GM12878 (cell line): ENCODE data around the gene ETV6. TPM values are rescaled to one million over a fixed set of nuclear protein-coding genes. Genes with fewer than 3 reads are reported as not detected.
A peak's percentile ranks its signal among the peaks of the same experiment; 100 is the strongest.

ENCODE experiments used
- BMI1 ChIP-seq: fragments of 450-650 bp; IDR thresholded peaks from 2 replicates; pipeline ENCODE4 v1.6.1; 2016; ENCODE audit warnings: mild to moderate bottlenecking, moderate library complexity, borderline replicate concordance
- CBFB ChIP-seq: IDR thresholded peaks from 2 replicates; pipeline ENCODE4 v1.6.1; 2016; ENCODE audit warnings: antibody characterized with exemption, low read depth
- EP300 ChIP-seq, 2 experiments: fragments of 150-350 bp in 1 of 2; IDR thresholded peaks; 2 replicates each; pipeline ENCODE4 v1.6.1; 2011 to 2012; ENCODE audit warnings: low read depth in 2 of 2, low read length in 2 of 2, borderline replicate concordance in 1 of 2, improper control_type of control experiment in 1 of 2, inconsistent platforms in 1 of 2; ENCODE audit not compliant: control insufficient read depth in 1 of 2
- ETV6 ChIP-seq, 2 experiments: fragments of 450-650 bp in 1 of 2; IDR thresholded peaks in 1 of 2; conservative IDR thresholded peaks in 1 of 2; 2 replicates each; pipeline ENCODE4 v1.6.1; 2014; ENCODE audit warnings: antibody characterized with exemption in 1 of 2, borderline replicate concordance in 1 of 2, low read depth in 1 of 2, mild to moderate bottlenecking in 1 of 2, moderate library complexity in 1 of 2
- FOXK2 ChIP-seq: fragments of 450-650 bp; IDR thresholded peaks from 2 replicates; pipeline ENCODE4 v1.6.1; 2017; ENCODE audit warnings: mild to moderate bottlenecking, moderate library complexity
- HSF1 ChIP-seq: fragments of 150-350 bp; IDR thresholded peaks from 2 replicates; pipeline ENCODE4 v1.6.1; 2014; ENCODE audit warnings: mild to moderate bottlenecking, low read depth, low read length
- JUNB ChIP-seq: IDR thresholded peaks from 2 replicates; pipeline ENCODE4 v1.6.1; 2016; ENCODE audit warnings: antibody characterized with exemption, mild to moderate bottlenecking
- MAX ChIP-seq: IDR thresholded peaks from 2 replicates; pipeline ENCODE4 v1.6.1; 2012; ENCODE audit warnings: low read depth, low read length, improper control_type of control experiment
- MTA2 ChIP-seq: fragments of 450-650 bp; IDR thresholded peaks from 2 replicates; pipeline ENCODE4 v1.6.1; 2016; ENCODE audit warnings: low read depth, mild to moderate bottlenecking, moderate library complexity
- MYC ChIP-seq: IDR thresholded peaks from 2 replicates; pipeline ENCODE4 v1.6.1; 2011; ENCODE audit warnings: mild to moderate bottlenecking, low read length, moderate library complexity, inconsistent platforms; ENCODE audit not compliant: insufficient read depth, insufficient replicate concordance, insufficient read length, severe bottlenecking
- NFIC ChIP-seq: IDR thresholded peaks from 2 replicates; pipeline ENCODE4 v1.6.1; 2012; ENCODE audit warnings: low read depth, mild to moderate bottlenecking, inconsistent platforms, low read length, moderate library complexity
- RB1 ChIP-seq: fragments of 450-650 bp; formaldehyde crosslinking; IDR thresholded peaks from 2 replicates; pipeline ENCODE4 v1.6.1; 2017; ENCODE audit warnings: mild to moderate bottlenecking, borderline replicate concordance
- TAF1 ChIP-seq: IDR thresholded peaks from 2 replicates; pipeline ENCODE4 v1.6.1; 2011; ENCODE audit warnings: mild to moderate bottlenecking, low read depth, low read length, borderline replicate concordance
- ZBED1 ChIP-seq: IDR thresholded peaks from 2 replicates; pipeline ENCODE4 v1.6.1; 2016; ENCODE audit warnings: borderline replicate concordance
- ZNF24 ChIP-seq: fragments of 450-650 bp; IDR thresholded peaks from 2 replicates; pipeline ENCODE4 v1.6.1; 2017; ENCODE audit warnings: antibody characterized with exemption, mild to moderate bottlenecking
- ZNF384 ChIP-seq: IDR thresholded peaks from 2 replicates; pipeline ENCODE4 v1.6.1; 2012; ENCODE audit warnings: low read depth, mild to moderate bottlenecking, low read length, improper control_type of control experiment, borderline replicate concordance
- polyA plus RNA-seq, 11 experiments: library from polyadenylated mRNA; depleted of rRNA in 4 of 11; unstranded in 6 of 11; stranded (reverse) in 5 of 11; fragments of >200 nt; fragmentation: Nextera tagmentation in 4 of 11; fragmentation: Illumina TruSeq in 1 of 11; extraction: Ambion mirVana in 4 of 11; extraction: Trizol in 1 of 11; gene quantifications; 1 replicate in 1 of 11; 2 replicates in 10 of 11; pipeline versions ENCODE4 v1.2.1 to v1.2.3, GENCODE V29; 2011 to 2016; ENCODE audit warnings: inconsistent platforms in 2 of 11, missing spikeins in 2 of 11, low read depth in 1 of 11
- total RNA-seq, 4 experiments: library from RNA; depleted of rRNA in 3 of 4; stranded (reverse); fragments of >200 nt in 3 of 4; fragmentation: Illumina TruSeq in 1 of 4; extraction: Trizol in 1 of 4; gene quantifications; 2 replicates each; pipeline versions ENCODE4 v1.2.1 to v1.2.3, GENCODE V29; 2013 to 2021
- TF ChIP-seq, protein P1 (sequence below): fragments of 450-650 bp; IDR thresholded peaks from 2 replicates; pipeline ENCODE4 v1.6.1; 2017; ENCODE audit warnings: low read depth, mild to moderate bottlenecking, moderate library complexity

ETV6 gene
- total and polyA plus RNA-seq, 10 of the 15 experiments (the other 5 are each of a cell fraction or from before 2014, with no cell fraction given), result 6.6 to 74.8 (median 24.6) TPM

DNA sequence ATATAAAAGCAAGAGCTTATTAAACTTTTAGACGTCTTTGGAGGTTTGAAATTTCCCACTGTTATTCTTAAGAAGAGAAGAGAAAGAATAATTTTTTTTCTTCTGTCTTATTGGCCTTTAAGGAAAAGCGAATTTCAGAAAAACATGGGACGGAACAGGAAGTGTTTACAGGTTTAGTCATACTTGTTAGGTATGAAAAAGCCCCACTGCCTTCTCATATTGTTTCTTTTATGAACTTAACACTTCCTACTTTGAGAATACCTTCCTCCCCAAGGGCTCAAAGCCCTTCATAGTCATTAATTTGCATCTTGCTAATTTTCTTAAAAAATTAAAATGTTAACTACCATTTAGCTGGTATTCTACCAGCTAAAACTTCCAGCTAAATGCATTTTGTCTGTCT lies 82.0 kb downstream of the ETV6 start (continued):
- no peak for TF ChIP-seq CBFB
- TF ChIP-seq, protein P1, sequence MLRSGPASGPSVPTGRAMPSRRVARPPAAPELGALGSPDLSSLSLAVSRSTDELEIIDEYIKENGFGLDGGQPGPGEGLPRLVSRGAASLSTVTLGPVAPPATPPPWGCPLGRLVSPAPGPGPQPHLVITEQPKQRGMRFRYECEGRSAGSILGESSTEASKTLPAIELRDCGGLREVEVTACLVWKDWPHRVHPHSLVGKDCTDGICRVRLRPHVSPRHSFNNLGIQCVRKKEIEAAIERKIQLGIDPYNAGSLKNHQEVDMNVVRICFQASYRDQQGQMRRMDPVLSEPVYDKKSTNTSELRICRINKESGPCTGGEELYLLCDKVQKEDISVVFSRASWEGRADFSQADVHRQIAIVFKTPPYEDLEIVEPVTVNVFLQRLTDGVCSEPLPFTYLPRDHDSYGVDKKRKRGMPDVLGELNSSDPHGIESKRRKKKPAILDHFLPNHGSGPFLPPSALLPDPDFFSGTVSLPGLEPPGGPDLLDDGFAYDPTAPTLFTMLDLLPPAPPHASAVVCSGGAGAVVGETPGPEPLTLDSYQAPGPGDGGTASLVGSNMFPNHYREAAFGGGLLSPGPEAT, result peak; percentile 41
- TF ChIP-seq HSF1, result no peak
- TF ChIP-seq ZBED1, result no peak
- peak; percentile 11; the same call in 1 of the 2 replicates for TF ChIP-seq NFIC
- peak in 1 of 2 experiments; percentile 75; a peak in 2 of 4 replicates for TF ChIP-seq ETV6 (conservative IDR thresholded peaks at IDR 0.05 in 1 of 2, IDR thresholded peaks at IDR 0.05 in 1 of 2; ENCODE audit: borderline replicate concordance in 1 of 2, low read depth in 1 of 2)
- 0 out of 2 replicates have a peak, but pooled peaks have one; percentile 10 for TF ChIP-seq MTA2
- no peak for TF ChIP-seq MYC
- no peak for TF ChIP-seq RB1
- TF ChIP-seq EP300 (IDR thresholded peaks at IDR 0.05; ENCODE audit: borderline replicate concordance in 1 of 2, control insufficient read depth in 1 of 2, low read depth in 2 of 2, low read length in 2 of 2), result peak in 1 of 2 experiments; percentile 43; a peak in 1 of 4 replicates
- TF ChIP-seq JUNB, result peak; percentile 38; the same call in 1 of the 2 replicates
- TF ChIP-seq ZNF384, result peak; percentile 5; the same call in 1 of the 2 replicates
- 0 out of 2 replicates have a peak, but pooled peaks have one; percentile 1 for TF ChIP-seq BMI1
- TF ChIP-seq TAF1, result no peak
- no peak for TF ChIP-seq MAX
- TF ChIP-seq ZNF24, result peak; percentile 34; the same call in 1 of the 2 replicates
- TF ChIP-seq FOXK2, result no peak
